Spleen (tissue), 11 donors: ENCODE results near the gene LCN12. TPM values are rescaled to one million over a fixed set of nuclear protein-coding genes. Genes with fewer than 3 reads are reported as not detected.

Experiments
- DNase-seq: peaks from one replicate; pipeline ENCODE4 v3.0.0-alpha.2; 2020
- H3K27ac ChIP-seq, 8 donors: fragments of 200-600 bp; sonication (generic) in 7 of 8; 1 replicate in 4 of 8; 2 replicates in 4 of 8; pipeline versions ENCODE4 v1.5.0 to v1.8.0; 2016 to 2021; ENCODE audit warnings: inconsistent platforms in 4 of 8, mild to moderate bottlenecking in 4 of 8, moderate library complexity in 1 of 8
- H3K27me3 ChIP-seq, 7 donors: fragments of 200-600 bp; sonication (generic) in 6 of 7; replicated peaks in 1 of 7; 1 replicate in 4 of 7; 2 replicates in 3 of 7; pipeline versions ENCODE4 v1.5.0 to v1.8.0; 2016 to 2021; ENCODE audit warnings: inconsistent platforms in 3 of 7, mild to moderate bottlenecking in 1 of 7
- H3K36me3 ChIP-seq, 6 donors: fragments of 200-600 bp; sonication (generic) in 5 of 6; 1 replicate in 4 of 6; 2 replicates in 2 of 6; pipeline versions ENCODE4 v1.5.0 to v1.8.0; 2016 to 2021; ENCODE audit warnings: inconsistent platforms in 2 of 6
- H3K4me1 ChIP-seq, 6 donors: fragments of 200-600 bp; sonication (generic) in 5 of 6; 1 replicate in 3 of 6; 2 replicates in 3 of 6; pipeline versions ENCODE4 v1.5.0 to v1.8.0; 2016 to 2021; ENCODE audit warnings: inconsistent platforms in 3 of 6
- H3K4me3 ChIP-seq, 8 donors: fragments of 200-600 bp; sonication (generic) in 7 of 8; 1 replicate in 4 of 8; 2 replicates in 4 of 8; pipeline versions ENCODE4 v1.5.0 to v1.8.0; 2016 to 2021; ENCODE audit warnings: inconsistent platforms in 4 of 8, mild to moderate bottlenecking in 4 of 8, moderate library complexity in 2 of 8
- H3K9me3 ChIP-seq, 8 donors: fragments of 200-600 bp; sonication (generic) in 7 of 8; 1 replicate in 4 of 8; 2 replicates in 4 of 8; pipeline versions ENCODE4 v1.5.0 to v1.8.0; 2016 to 2021; ENCODE audit warnings: inconsistent platforms in 4 of 8
- CTCF ChIP-seq, 11 experiments: fragments of 200-600 bp in 7 of 11; fragments of 450-650 bp in 4 of 11; sonication (generic) in 4 of 11; IDR thresholded peaks in 8 of 11; conservative IDR thresholded peaks in 3 of 11; 1 replicate in 7 of 11; 2 replicates in 4 of 11; pipeline versions ENCODE4 v1.4.0 to v1.8.0; 2016 to 2021; ENCODE audit warnings: antibody characterized with exemption in 11 of 11, inconsistent platforms in 4 of 11, mild to moderate bottlenecking in 1 of 11
- POLR2A ChIP-seq, 3 donors: fragments of 450-650 bp; IDR thresholded peaks; one replicate each; pipeline ENCODE4 v1.5.1; 2017; ENCODE audit warnings: antibody characterized with exemption in 3 of 3, mild to moderate bottlenecking in 1 of 3
- POLR2AphosphoS5 ChIP-seq, 3 donors: sonication (generic); formaldehyde crosslinking; IDR thresholded peaks; one replicate each; pipeline ENCODE4 v1.5.1; 2017; ENCODE audit warnings: antibody characterized with exemption in 3 of 3
- WGBS, 5 donors: extraction: QIAGEN DNeasy Blood & Tissue Kit in 3 of 5; methylation state at CpG; one replicate each; pipeline versions ENCODE4 v1.1.5 to v1.1.7; 2013 to 2018; 5-methylcytosine and 5-hydroxymethylcytosine counted together
- intact Hi-C: fragments of 100-400 bp; cut with DNase I; formaldehyde crosslinking; loops from one replicate; pipeline ENCODE4 v1.15.0; 2023; ENCODE audit warnings: low total_unique reads
- polyA plus RNA-seq, 3 donors: library from polyadenylated mRNA; stranded (reverse); fragments of 200-250 nt; gene quantifications; one replicate each; pipeline ENCODE4 v1.2.1, GENCODE V29; 2013
- total RNA-seq, 7 donors: library from RNA; depleted of rRNA in 3 of 7; stranded (reverse); fragments of >200 nt in 3 of 7; fragmentation: NEBNext Ultra II Directional in 4 of 7; extraction: Animal tissue kit (Norgen Biotek cat#: 25700) in 4 of 7; gene quantifications; one replicate each; pipeline versions ENCODE4 v1.1.0 to v1.2.1, GENCODE V29; 2016 to 2021
- donor health status: healthy with polysubstance abuse.
- donor health status: DM: no; HTN: no; CAD: no; lungs with moderate emphysema.
- donor health status: DM: no; HTN: no; CAD: no.
- donor health status: Bipolar disorder and iron deficiency.
- donor health status: healthy.
- donor health status: DM: no; HTN: no; CAD: no.
- donor health status: DM: yes; HTN: yes; CAD: no.

LCN12 gene
- total and polyA plus RNA-seq, 10 donors: 0.83 to 63.4 (median 8.3) TPM

DNA sequence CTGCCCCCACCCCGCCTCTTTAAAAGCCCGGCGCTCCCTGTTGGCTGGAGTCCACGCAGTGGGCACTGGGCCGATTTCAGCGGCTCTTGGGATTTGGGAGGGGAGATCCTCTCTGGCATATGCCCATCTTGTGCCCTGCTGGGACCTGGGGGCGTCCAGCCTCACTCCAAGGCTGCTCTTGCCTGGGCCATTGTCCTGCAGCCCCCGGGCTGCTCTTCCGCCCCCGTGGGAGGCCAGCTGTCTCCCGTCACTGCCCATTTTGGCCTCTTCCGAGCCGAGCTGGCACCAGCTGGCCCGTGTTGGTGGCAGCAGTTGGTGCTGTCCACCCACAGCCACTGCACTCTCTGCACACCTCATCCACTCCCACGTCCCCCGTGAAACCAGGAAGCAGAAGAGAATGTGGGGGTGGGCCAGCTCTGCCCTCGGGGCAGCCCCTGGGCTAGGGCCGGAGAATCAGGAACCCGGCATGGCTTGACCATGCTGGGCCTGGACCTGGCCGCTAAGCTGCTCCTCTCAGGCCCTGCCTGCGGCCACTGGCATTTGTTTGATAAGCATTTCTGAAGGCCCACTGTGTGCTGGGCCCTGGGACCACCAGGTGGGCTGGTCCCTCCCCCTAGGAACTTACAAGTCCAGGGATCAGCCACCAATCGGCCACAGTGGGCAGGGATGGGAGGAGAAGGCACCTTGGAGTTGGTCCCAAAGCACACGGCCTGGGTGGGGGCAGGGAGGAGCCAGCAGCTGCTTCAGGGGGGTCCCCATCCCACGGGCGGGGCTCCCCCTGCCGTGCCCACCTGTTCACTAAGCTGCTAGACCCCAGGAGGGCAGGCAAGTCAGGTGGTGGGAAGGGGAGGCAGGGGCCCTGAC is 4.8 kb upstream of the LCN12 start:
- Histone ChIP-seq H3K27me3 (no peaks in the 10 kb centered on the region), H3K9me3 (no peaks in the 10 kb centered on the region), H3K27ac (peak overlapping the region in 6 of 8 donors; percentile 9 to 91 (median 50)), H3K4me3 (no peak overlapping the region), H3K36me3 (peaks cover 3 to 12% (median 9%) of the 10 kb centered on the region in 6 donors), H3K4me1 (peaks cover 30 to 93% (median 68%) of the 10 kb centered on the region in 6 donors)
- TF ChIP-seq POLR2AphosphoS5 (IDR thresholded peaks at IDR 0.05): no peak
- TF ChIP-seq CTCF (IDR thresholded peaks at IDR 0.05 in 8 of 11, conservative IDR thresholded peaks at IDR 0.05 in 3 of 11): no peak
- TF ChIP-seq POLR2A (IDR thresholded peaks at IDR 0.05): no peak
- intact Hi-C loops: loop anchor here (10.0 kb wide), 3 partner anchors 62 to 102 kb away; partner anchors contain the start of genes AJM1, FUT7, PHPT1 and TRAF2
- peak; percentile 80 for DNase-seq
- 59 to 81% (median 63%) methylated on average over 16 to 26 of the region's 26 CpGs for WGBS, 5 donors

DNA sequence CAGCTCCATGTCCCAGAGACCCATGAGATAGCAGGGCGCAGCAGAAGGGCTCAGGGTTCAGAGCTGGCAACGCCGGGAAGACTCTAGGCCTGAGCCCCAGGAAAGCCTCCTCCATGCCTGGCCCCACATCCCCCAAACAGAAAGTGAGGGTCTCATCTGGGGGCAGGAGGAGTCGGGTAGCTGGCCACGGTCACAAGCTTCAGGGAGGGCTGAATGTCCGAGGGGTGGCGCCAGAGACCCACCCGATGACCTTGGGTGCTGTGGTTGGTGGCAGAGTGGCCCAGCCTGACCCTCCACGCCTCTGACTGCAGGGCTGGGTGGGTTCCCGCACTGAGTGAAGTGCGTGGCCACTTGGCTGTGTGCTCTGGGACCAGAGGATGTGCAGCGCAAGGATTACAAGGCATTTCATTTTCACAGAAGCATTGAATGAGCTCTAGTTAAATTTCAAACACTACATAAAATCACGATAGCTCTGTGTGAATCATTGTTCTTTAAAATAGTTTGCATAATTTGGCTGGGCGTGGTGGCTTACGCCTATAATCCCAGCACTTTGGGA is 4.0 kb upstream of the LCN12 start:
- peak; percentile 85 for DNase-seq
- Histone ChIP-seq H3K36me3 (peaks cover 0 to 4% (median under 1%) of the 10 kb centered on the region in 6 donors), H3K9me3 (no peaks in the 10 kb centered on the region), H3K4me1 (peaks cover 25 to 92% (median 62%) of the 10 kb centered on the region in 6 donors), H3K27ac (peak overlapping the region in 6 of 8 donors; percentile 9 to 91 (median 50)), H3K4me3 (no peak overlapping the region), H3K27me3 (no peaks in the 10 kb centered on the region)
- TF ChIP-seq CTCF (IDR thresholded peaks at IDR 0.05 in 8 of 11, conservative IDR thresholded peaks at IDR 0.05 in 3 of 11): peak in 10 of 11 experiments; percentile 14 to 67 (median 48)
- TF ChIP-seq POLR2AphosphoS5 (IDR thresholded peaks at IDR 0.05): peak in 2 of 3 donors; percentile 43 to 61
- TF ChIP-seq POLR2A (IDR thresholded peaks at IDR 0.05): no peak
- intact Hi-C loops: loop anchor here (10.0 kb wide), 3 partner anchors 63 to 103 kb away; partner anchors contain the start of genes AJM1, FUT7, PHPT1 and TRAF2
- 35 to 56% (median 45%) methylated on average over 7 to 15 of the region's 15 CpGs for WGBS, 5 donors

DNA sequence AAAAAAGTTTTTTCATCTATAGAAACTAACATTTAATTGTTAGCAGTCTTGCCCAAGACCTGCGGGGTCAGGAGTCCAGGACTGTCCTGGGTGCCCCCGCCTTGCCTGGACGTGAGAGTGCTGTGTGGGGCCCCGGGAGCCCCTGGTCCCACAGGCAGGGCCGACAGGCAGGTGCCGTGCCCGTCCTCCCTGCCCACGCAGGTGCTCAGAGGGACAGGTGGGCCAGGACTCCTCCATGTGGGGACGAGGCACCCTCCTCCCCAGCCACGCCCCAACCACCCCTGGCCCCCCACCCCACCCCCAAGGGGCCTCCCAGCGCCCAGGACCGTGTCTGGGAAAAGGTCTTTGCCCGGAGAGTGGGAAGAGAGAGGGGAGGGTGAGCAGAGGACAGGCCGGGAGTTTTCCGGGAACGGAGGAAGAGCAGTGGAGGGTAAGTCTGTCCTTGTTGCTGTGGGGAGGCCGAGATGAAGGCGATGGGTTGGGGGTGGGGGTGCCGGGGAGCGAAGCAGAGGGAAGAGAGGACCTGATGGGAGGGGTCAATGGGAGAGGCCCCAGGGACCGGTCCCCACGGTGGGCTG is 2.7 kb upstream of the LCN12 start:
- H3K4me1 ChIP-seq: peaks cover 18 to 90% (median 54%) of the 10 kb centered on the region in 6 donors
- DNase-seq: peak; percentile 81
- intact Hi-C loops: loop anchor here (10.0 kb wide), 3 partner anchors 65 to 105 kb away; partner anchors contain the start of genes AJM1, FUT7, PHPT1 and TRAF2
- no peaks in the 10 kb centered on the region for H3K36me3 ChIP-seq
- WGBS, 5 donors: 14 to 19% (median 15%) methylated on average over 16 to 22 of the region's 22 CpGs
- H3K4me3 ChIP-seq: peak overlapping the region; percentile 54 to 88 (median 72)
- no peaks in the 10 kb centered on the region for H3K27me3 ChIP-seq
- H3K27ac ChIP-seq: peak overlapping the region; percentile 79 to 94 (median 86)
- TF ChIP-seq POLR2AphosphoS5 (IDR thresholded peaks at IDR 0.05) (no peak), CTCF (IDR thresholded peaks at IDR 0.05 in 8 of 11, conservative IDR thresholded peaks at IDR 0.05 in 3 of 11) (no peak), POLR2A (IDR thresholded peaks at IDR 0.05) (no peak)
- no peaks in the 10 kb centered on the region for H3K9me3 ChIP-seq
